RWPE1 (cell line): ENCODE results near the gene ODR4.
"Not testable (repeated sequence)": the region's sequence is repeated elsewhere in the genome, so short reads cannot be mapped to it uniquely, and the experiment has no call there.

Experiments used
- CTCF ChIA-PET: fragments of 350-600 bp; sonication (Branson Sonifier 250); formaldehyde crosslinking; extraction: SDS; loops from one replicate; lab custom pipeline; 2021; lab: Yijun Ruan, JAX
- POLR2A ChIA-PET: fragments of 400-600 bp; formaldehyde crosslinking; extraction: SDS; loops from one replicate; lab custom pipeline; 2020; ENCODE audit warnings: antibody characterized with exemption; ENCODE audit not compliant: low non-redundant PET; lab: Yijun Ruan, JAX
- DNase-seq: peaks from one replicate; pipeline ENCODE4 v3.0.0; 2012; ENCODE audit warnings: low spot score
- H3K27ac ChIP-seq: fragments of 450-650 bp; 2 replicates; pipeline ENCODE4 v1.5.1; 2017
- TF ChIP-seq, protein P1 (sequence below): fragments of 450-650 bp; conservative IDR thresholded peaks from 2 replicates; pipeline ENCODE4 v1.5.1; 2017; ENCODE audit warnings: low read depth, mild to moderate bottlenecking

Gene ODR4

DNA sequence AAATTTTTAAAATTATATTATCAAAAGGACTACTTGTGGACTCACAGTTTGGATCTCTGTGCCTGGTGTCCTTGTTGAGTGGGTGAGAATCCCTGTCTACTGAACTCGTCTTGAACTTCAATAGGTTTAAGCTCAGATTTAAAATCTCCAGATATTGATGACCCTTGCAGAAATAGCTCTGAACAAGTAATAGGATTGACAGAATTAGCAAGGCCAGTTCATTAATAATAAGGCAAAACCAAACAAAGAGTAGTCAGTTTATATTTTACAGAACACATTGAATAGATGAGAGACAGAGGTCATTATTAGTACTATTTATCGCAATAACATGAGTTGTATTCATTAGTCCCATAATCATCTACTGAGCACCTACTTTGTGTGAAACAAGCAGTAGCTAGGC lies 85.4 kb downstream of the ODR4 start, which contains the start of gene PDC:
PDC (minus strand) TSS at position 101 of the 400 bp plus-strand sequence. CDS start 11,655 bp downstream, outside the sequence.
- ChIA-PET POLR2A (no interaction called here), CTCF (no interaction called here)
- H3K27ac ChIP-seq, result no peak within 1 kb of the TSS
- TF ChIP-seq, protein P1, sequence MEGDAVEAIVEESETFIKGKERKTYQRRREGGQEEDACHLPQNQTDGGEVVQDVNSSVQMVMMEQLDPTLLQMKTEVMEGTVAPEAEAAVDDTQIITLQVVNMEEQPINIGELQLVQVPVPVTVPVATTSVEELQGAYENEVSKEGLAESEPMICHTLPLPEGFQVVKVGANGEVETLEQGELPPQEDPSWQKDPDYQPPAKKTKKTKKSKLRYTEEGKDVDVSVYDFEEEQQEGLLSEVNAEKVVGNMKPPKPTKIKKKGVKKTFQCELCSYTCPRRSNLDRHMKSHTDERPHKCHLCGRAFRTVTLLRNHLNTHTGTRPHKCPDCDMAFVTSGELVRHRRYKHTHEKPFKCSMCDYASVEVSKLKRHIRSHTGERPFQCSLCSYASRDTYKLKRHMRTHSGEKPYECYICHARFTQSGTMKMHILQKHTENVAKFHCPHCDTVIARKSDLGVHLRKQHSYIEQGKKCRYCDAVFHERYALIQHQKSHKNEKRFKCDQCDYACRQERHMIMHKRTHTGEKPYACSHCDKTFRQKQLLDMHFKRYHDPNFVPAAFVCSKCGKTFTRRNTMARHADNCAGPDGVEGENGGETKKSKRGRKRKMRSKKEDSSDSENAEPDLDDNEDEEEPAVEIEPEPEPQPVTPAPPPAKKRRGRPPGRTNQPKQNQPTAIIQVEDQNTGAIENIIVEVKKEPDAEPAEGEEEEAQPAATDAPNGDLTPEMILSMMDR, result no peak
- no peak for DNase-seq

DNA sequence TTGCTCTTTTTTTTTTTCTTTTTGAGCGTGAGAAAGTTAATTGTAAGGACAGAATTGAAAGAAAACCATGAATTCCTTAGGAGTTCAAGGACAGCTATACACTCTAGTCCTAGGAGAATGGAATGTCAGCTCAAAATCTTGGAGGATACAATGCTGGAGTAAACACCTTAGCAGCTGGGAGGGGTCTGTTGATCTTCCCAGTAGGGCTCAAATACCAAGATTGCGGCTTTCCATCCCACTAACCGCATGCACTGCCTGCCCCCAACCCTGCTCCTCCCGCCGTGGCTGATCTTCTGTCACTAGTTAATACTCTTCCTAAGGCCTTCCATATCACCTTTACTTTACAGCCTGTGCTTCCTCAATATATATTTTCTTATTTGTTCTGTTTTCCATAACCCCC lies 87.9 kb downstream of the ODR4 start:
- no peak overlapping the region for H3K27ac ChIP-seq
- CTCF ChIA-PET, result interaction anchor here (0.5 kb wide), 1 partner anchor 219 kb away, joined by 5 read pairs; no protein-coding TSS in a partner anchor
- TF ChIP-seq, protein P1, result no peak
- no peak for DNase-seq
- POLR2A ChIA-PET, result no interaction called here

DNA sequence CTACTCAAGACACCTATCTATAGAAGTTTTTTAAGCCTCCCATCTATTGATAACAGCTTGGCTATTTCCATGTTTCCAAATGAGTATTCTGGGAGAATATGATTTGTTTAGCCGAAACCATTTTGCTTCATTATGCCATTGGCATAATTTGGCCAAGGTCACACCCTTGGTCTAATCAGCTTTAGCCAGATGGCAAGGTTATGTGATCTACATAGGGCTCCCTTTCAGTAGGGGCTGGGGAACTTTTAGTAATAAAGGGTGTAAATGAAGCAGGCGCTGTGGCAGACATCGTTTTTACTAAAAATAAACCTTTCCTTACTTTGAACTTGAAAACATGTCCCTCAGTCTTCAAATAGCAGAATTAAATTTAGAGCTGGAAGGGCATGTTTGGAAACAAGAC lies 88.3 kb downstream of the ODR4 start:
- TF ChIP-seq, protein P1, result no peak
- no peak overlapping the region for H3K27ac ChIP-seq
- DNase-seq, result no peak
- ChIA-PET POLR2A (no interaction called here), CTCF (interaction anchor here (0.5 kb wide), 1 partner anchor 218 kb away, joined by 5 read pairs; no protein-coding TSS in a partner anchor)

DNA sequence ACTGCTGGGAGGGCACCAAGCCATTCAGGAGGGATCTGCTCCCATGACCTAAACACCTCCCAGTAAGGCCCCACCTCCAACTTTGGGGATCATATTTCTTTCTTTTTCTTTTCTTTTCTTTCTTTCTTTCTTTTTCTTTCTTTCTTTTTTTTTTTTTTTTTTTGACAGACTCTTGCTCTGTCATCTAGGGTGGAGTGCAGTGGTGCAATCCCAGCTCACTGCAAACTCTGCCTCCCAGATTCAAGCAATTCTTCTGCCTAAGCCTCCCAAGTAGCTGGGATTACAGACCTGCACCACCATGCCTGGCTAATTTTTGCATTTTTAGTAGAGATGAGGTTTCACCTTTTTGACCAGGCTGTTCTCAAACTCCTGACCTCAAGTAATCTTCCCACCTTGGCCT lies 89.9 kb downstream of the ODR4 start:
- DNase-seq, H3K27ac ChIP-seq, POLR2A ChIA-PET, CTCF ChIA-PET: not testable (repeated sequence)

DNA sequence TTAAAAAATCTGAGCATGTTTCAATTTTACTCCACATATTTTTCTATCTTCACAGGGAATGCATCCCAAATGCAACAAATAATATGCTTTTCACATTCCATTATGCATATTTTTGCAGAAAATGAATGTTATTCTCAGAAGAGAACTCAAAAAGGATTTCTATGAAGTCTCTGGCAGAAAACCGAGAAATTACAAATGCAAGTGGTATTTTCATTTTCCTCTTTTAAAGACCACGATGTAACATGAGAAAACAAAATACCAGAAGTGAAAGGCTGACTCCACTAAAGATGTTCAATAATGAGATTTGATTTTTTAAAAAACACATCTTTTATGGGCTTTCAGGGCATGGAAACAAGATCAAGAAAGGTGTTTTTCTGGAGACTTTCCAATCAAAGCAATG lies 90.3 kb downstream of the ODR4 start:
- no peak overlapping the region for H3K27ac ChIP-seq
- CTCF ChIA-PET, result no interaction called here
- DNase-seq, result no peak
- TF ChIP-seq, protein P1, result no peak
- POLR2A ChIA-PET, result no interaction called here
